Hepatic stellate cell (primary cell): Measurements from ENCODE around the gene TMEM237.
A peak's percentile ranks its signal among the peaks of the same experiment; 100 is the strongest.

ENCODE experiments used
- DNase-seq: peaks from one replicate; pipeline ENCODE4 v3.0.0; 2011; ENCODE audit warnings: low spot score

Gene TMEM237

DNA sequence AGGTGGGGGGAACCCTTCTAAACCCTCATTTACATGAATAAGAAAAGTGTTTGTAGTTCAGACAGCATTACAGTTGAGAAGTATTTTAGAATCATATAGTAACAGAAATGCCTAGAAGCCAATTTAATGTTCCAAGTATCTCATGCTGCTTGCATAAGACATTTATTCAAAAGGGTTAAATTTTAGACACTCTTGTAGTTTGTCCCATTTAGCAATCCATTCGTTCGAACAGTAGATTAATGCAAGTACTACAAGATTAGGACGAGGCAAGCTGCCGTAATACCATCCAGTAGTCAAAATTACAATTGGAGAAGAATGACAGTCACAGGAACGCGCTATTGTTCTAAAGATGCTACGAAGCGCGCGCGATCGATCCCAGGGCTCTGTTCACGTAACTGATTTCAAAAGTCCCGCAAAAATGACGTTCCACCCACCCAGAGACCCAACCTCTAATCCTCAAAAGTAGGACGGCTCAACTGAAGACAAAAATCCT, 1.2 kb downstream of the TMEM237 start:
- no peak for DNase-seq

DNA sequence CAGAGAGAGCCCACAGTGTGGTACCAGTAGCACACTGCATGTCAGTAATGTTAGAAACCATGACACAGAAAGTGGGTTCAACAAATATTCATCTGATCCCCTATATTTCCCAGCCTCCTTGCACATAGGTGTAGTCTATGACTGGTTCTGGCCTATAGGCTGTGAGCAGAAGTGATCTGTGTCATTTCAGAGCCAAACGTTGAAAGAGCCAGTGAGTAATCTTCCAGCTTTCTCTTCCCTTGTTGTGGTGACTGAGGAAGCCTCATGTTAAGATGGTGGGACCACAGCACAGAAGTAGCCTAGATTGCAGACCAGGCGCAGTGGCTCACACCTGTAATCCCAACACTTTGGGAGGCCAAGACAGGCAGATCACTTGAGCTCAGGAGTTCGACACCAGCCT, 4.1 kb downstream of the TMEM237 start:
- no peak for DNase-seq

DNA sequence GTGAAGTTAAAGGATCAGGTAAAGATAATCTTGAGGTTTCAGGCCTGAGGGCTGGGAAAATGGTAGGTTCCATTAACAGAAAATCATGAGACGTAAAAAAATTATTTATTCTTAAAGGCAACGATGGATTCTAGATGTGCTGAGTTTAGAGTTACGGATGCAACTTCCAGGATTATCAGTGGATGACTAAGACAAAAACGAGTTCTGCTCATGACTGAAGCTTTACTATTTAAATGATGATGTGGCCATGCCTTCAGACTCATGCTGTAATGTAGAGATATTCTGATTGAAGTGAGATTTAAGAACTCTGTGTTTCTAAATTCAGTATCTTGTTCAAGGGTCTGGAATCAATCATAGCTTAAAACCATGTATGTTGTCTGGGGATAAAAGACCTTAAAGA, 5.0 kb downstream of the TMEM237 start:
- no peak for DNase-seq

GRCh38 chr2:201633661-201634249, 9.5 kb downstream of the TMEM237 start:
- no peak for DNase-seq

DNA sequence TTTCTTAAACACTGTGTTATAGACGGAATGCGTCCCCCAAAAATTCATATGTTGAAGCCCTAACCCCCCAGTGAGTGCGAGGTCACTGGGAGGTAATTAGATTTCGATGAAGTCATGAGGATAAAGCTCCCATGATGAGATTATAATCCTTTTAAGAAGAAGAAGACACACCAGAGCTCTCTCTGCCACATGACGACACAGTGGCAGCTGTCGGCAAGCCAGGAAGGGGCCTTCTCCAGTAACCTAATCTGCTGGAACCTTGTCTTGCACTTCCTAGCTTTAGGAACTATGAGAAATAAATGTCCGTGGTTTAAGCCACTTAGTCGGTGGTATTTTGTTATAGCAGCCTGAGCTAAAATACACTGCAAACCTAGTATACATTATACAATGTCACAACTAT, 12.3 kb downstream of the TMEM237 start:
- no peak for DNase-seq

- DNase-seq: no peak
Observed at GRCh38 chr2:201630577-201630976, 12.7 kb downstream of the TMEM237 start.

DNA sequence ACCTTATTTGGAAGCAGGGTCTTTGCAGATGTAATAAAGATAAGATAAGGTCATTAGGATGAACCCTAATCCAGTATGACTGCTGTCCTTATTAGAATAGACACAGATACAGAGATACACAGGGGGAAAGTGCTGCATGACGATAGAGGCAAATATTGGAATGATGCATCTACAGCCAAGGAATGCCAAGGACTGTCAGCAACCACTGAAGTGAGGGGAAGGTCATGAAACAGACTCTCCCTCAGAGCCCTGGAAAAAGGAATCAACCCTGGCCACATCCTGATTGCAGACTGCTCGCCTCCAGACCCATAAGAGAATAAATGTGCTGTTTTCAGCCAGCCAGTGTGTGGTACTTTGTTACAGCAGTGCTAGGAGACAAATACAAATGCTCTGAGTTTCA, 14.8 kb downstream of the TMEM237 start:
- DNase-seq: no peak

DNA sequence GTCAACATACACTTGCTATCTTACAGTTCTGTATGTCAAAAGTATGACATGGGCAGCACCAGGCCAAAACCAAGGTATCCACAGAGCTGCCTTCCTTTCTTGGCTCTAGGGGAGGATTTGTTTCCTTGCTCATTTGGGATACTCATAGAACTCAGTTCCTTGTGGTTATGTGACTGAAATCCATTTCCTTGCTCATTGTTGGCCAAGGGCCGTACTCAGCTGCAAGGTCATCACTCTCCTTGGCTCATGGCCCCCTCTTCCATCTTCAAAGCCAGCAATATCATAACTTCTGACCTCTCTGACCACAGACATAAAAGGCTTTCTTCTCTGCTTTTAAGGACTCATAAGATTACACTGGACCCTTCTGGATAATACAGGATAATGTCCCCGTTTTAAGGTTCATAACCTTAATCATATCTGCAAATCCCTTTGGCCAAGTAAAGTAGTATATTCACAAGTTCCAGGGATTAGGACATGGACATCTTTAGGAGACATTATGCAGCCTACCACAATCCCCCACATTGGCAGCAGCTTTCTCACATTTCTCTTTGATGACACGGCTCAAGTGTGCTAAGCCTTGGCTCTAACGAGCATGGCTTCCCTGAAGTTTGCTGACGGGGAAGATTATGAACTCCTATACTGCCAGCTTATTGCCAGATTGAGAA, 20.9 kb downstream of the TMEM237 start:
- no peak for DNase-seq

DNA sequence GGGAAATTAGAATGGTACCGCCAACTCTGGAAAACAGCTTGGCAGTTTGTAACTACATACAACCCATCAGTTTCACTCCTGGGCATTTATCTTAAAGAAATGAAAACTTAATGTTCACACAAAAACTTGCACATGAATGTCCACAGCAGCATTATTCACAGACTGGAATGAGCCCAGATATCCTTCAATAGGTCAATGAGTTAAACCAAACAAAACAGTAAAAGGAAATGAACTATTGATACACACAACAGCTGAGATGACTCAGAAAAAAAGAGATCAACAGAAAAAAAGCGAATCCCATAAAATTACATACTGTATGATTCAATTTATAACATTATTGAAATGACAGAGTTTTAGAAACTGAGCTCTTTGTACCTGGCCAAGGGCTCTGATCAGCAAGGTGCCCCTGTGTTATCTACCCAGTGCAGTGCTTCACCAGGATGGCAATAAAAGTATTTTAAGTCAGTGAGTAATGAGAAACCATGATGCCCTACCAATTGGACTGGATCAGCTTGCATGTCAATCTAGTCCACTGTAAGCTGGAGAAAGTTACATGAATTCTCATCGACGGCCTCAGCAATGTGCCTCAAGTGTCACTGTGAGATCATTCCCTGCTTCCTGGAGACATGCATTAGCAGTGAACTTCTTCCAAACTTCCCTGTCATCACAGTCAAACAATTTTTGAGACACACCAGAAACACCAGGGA, 21.9 kb downstream of the TMEM237 start:
- peak; percentile 12 for DNase-seq

GRCh38 chr2:201618744-201619662, 24.3 kb downstream of the TMEM237 start:
- DNase-seq: peak; percentile 84

- no peak for DNase-seq
Observed at GRCh38 chr2:201608021-201608420, 35.3 kb downstream of the TMEM237 start.

DNA sequence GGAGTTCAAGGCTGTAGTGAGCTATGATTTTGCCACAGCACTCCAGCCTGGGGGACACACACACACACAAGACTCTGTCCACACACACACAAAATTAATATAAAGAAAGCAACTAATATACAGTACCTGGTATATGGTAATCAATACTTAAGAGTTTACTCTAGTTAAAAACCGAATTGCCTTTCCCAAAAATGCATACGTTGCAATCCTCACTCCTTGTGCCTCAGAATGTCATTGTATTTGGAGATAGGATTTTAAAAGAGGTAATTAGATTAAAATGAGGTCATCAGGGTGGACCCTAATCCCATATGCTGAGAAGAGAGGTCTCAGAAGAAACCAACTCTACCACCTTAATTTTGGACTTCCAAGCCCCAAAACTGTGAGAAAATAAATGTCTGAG, 35.7 kb downstream of the TMEM237 start:
- no peak for DNase-seq

DNA sequence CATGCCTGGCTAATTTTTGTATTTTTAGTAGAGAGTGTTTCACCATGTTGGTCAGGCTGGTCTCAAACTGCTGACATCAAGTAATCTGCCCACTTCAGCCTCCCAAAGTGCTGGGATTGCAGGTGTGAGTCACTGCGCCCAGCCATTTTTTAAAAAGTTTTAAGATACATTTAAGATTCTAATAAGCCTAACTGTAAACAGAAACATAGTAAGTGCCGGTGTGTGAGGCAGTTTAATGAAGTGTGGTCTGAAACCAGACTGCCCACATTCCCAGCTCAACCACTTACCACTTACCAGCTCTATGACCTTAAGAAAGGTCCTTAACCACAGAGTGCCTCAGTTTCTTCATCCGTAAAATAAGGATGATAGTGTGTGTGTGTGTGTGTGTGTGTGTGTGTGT, 42.4 kb downstream of the TMEM237 start:
- DNase-seq: no peak

GRCh38 chr2:201597397-201597796, 45.9 kb downstream of the TMEM237 start:
- no peak for DNase-seq

- DNase-seq: peak; percentile 51
Observed at GRCh38 chr2:201580486-201580885, 62.8 kb downstream of the TMEM237 start.

GRCh38 chr2:201579536-201579935, 63.8 kb downstream of the TMEM237 start:
- peak; percentile 7 for DNase-seq

DNA sequence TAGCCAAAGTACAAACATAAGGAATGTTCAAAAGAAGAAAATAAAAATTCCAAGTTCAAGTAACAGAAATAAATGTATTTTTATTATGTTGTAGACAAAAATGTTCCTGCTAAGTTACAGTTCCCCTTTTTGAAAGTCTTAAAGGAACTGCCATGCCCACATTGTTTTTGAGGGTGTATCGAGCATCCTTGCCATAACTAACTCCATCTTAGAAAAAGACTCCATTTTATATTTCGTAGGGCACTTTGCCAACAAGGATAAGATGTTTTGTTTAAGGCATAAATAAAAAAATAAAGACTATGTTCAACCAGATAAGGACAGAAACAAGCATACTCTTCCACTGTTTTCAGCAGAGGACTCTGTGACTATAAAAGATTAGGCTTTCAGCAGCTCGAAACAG, 67.3 kb downstream of the TMEM237 start:
- no peak for DNase-seq

DNA sequence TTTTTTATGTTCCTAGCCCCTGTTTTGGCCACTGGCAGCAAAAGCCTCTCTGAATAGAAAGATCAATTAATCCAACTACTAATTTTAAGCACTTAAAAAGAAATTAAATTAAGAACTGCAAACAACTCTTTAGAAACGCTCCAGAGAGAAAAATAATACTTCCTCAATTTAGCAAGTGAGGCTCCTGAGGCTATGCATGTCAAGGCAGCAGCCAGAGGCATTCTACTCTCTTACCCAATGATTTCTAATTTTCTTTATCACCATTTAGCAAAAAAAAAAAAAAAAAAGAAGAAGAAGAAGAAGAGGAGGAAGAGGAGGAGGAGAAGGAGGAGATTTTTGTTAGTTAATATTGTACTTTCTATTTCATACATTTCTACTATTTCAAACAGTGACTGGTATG, 68.5 kb downstream of the TMEM237 start:
- no peak for DNase-seq

DNA sequence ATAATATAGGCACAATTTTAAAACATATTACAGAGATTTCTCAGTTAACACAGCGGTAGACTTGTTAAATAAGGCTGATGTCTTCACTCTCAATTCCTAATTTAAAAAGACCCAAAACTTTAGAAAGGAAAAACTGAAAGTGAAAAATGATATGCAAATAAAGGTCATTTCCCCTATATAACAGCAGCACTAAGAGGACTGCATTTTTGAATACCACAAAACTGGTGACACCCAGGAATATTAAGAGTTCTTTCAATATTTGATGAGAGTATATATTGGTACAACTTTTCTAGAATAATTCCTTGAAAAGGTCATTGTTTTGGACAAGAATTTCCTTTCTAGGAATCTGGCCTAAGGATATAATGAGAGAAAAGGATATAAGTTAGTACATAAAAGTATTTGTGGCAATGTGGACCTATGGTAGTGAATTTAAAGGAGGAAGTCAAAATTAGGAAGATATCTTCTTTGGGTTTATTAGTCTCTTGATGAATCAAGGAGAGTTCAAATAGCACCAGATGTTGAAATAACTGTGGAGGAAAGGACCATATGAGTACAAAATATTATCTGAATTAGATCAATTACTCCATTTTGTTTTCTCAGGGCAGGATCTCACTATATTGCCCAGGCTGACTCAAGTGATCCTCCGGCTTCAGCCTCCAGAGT, 70.3 kb downstream of the TMEM237 start:
- no peak for DNase-seq
